CD14-positive monocyte (primary cell): ENCODE data around the gene VILL. TPM values are rescaled to one million over a fixed set of nuclear protein-coding genes. Genes with fewer than 3 reads are reported as not detected.
"Not testable (repeated sequence)": the region's sequence is repeated elsewhere in the genome, so short reads cannot be mapped to it uniquely, and the experiment has no call there.

Experiments
- DNase-seq, 3 donors: peaks; one replicate each; pipeline ENCODE4 v3.0.0-alpha.2; 2011 to 2022
- H2AFZ ChIP-seq: 2 replicates; pipeline ENCODE4 v1.6.0; 2012; ENCODE audit warnings: mild to moderate bottlenecking, low read depth, low read length, inconsistent platforms; ENCODE audit not compliant: insufficient read depth, poor library complexity, severe bottlenecking
- H3K27ac ChIP-seq, 2 donors: 1 replicate in 1 of 2; 2 replicates in 1 of 2; pipeline ENCODE4 v1.5.1; 2012 to 2013; ENCODE audit warnings: low read length in 2 of 2, control low read depth in 1 of 2, inconsistent platforms in 1 of 2, low read depth in 1 of 2, mild to moderate bottlenecking in 1 of 2
- H3K27me3 ChIP-seq, 2 donors: one replicate each; pipeline versions ENCODE4 v1.6.0 to v1.6.1; 2011 to 2013; ENCODE audit warnings: low read length in 2 of 2; ENCODE audit not compliant: control insufficient read depth in 2 of 2, insufficient read depth in 2 of 2
- H3K36me3 ChIP-seq, 2 donors: replicated peaks in 1 of 2; 1 replicate in 1 of 2; 2 replicates in 1 of 2; pipeline versions ENCODE4 v1.5.1 to v1.6.1; 2012 to 2013; ENCODE audit warnings: low read length in 2 of 2, control low read depth in 1 of 2, inconsistent platforms in 1 of 2, mild to moderate bottlenecking in 1 of 2; ENCODE audit not compliant: insufficient read depth in 2 of 2, control insufficient read depth in 1 of 2
- H3K4me1 ChIP-seq, 2 donors: 1 replicate in 1 of 2; 2 replicates in 1 of 2; pipeline versions ENCODE4 v1.5.1 to v1.6.1; 2012 to 2013; ENCODE audit warnings: low read length in 2 of 2, control low read depth in 1 of 2, inconsistent platforms in 1 of 2, mild to moderate bottlenecking in 1 of 2, moderate library complexity in 1 of 2; ENCODE audit not compliant: insufficient read depth in 2 of 2, control insufficient read depth in 1 of 2
- H3K4me2 ChIP-seq: replicated peaks from 2 replicates; pipeline ENCODE3; 2012; ENCODE audit warnings: low read length, moderate library complexity, mild to moderate bottlenecking; ENCODE audit not compliant: poor library complexity, severe bottlenecking; ENCODE audit errors: extremely low read depth
- H3K4me3 ChIP-seq, 3 experiments: fragments of 200-600 bp in 1 of 3; sonication (generic) in 1 of 3; replicated peaks in 1 of 3; 1 replicate in 2 of 3; 2 replicates in 1 of 3; pipeline ENCODE4 v1.5.1; 2011 to 2013; ENCODE audit warnings: low read length in 3 of 3, mild to moderate bottlenecking in 3 of 3, control low read depth in 2 of 3, low read depth in 2 of 3, inconsistent platforms in 1 of 3, moderate library complexity in 1 of 3
- H3K79me2 ChIP-seq: 2 replicates; pipeline ENCODE4 v1.6.0; 2012; ENCODE audit warnings: mild to moderate bottlenecking, control low read depth, inconsistent platforms, low read length, moderate library complexity; ENCODE audit not compliant: insufficient read depth
- H3K9ac ChIP-seq: 2 replicates; pipeline ENCODE4 v1.6.0; 2017; ENCODE audit warnings: low read length, mild to moderate bottlenecking; ENCODE audit not compliant: insufficient read depth, poor library complexity, severe bottlenecking
- H3K9me3 ChIP-seq, 2 donors: replicated peaks in 1 of 2; 1 replicate in 1 of 2; 2 replicates in 1 of 2; pipeline versions ENCODE4 v1.5.1 to v1.6.1; 2012 to 2013; ENCODE audit warnings: low read length in 2 of 2, control low read depth in 1 of 2; ENCODE audit not compliant: control insufficient read depth in 1 of 2, insufficient read depth in 1 of 2
- H4K20me1 ChIP-seq: 2 replicates; pipeline ENCODE4 v1.6.0; 2012; ENCODE audit warnings: mild to moderate bottlenecking, low read length, control low read depth, moderate library complexity; ENCODE audit not compliant: insufficient read depth
- H3K27ac Mint-ChIP-seq, 7 donors: one replicate each; pipeline ENCODE4 v1.8.0; 2020; ENCODE audit warnings: mild to moderate bottlenecking in 7 of 7, mixed read lengths in 7 of 7, moderate library complexity in 6 of 7, inconsistent platforms in 2 of 7
- H3K27me3 Mint-ChIP-seq, 3 donors: one replicate each; pipeline ENCODE4 v1.8.0; 2021 to 2022; ENCODE audit warnings: low read depth in 3 of 3, mild to moderate bottlenecking in 3 of 3, mixed read lengths in 3 of 3, moderate library complexity in 3 of 3, inconsistent platforms in 1 of 3
- H3K36me3 Mint-ChIP-seq, 2 donors: one replicate each; pipeline ENCODE4 v1.8.0; 2020; ENCODE audit warnings: mixed read lengths in 2 of 2, inconsistent platforms in 1 of 2, mild to moderate bottlenecking in 1 of 2
- H3K4me1 Mint-ChIP-seq: one replicate; pipeline ENCODE4 v1.8.0; 2020; ENCODE audit warnings: mild to moderate bottlenecking, mixed read lengths
- H3K4me3 Mint-ChIP-seq, 2 donors: one replicate each; pipeline ENCODE4 v1.8.0; 2020; ENCODE audit warnings: mild to moderate bottlenecking in 2 of 2, mixed read lengths in 2 of 2, moderate library complexity in 1 of 2
- H3K9me3 Mint-ChIP-seq, 7 donors: one replicate each; pipeline ENCODE4 v1.8.0; 2020 to 2022; ENCODE audit warnings: mixed read lengths in 7 of 7, mild to moderate bottlenecking in 6 of 7, moderate library complexity in 6 of 7, inconsistent platforms in 2 of 7
- WGBS: methylation state at CpG from one replicate; pipeline ENCODE4 v1.1.5; 2013; ENCODE audit warnings: missing lambda C conversion rate; ENCODE audit not compliant: insufficient coverage; 5-methylcytosine and 5-hydroxymethylcytosine counted together
- intact Hi-C, 2 donors: fragments of 100-400 bp; cut with micrococcal nuclease; formaldehyde crosslinking; loops; one replicate each; pipeline versions ENCODE4 v1.15.0 to v1.15.1; 2023
- polyA plus RNA-seq, 3 donors: library from polyadenylated mRNA; depleted of rRNA in 1 of 3; unstranded in 2 of 3; stranded (reverse) in 1 of 3; fragments of 300-500 nt in 2 of 3; fragments of >200 nt in 1 of 3; fragmentation: Illumina TruSeq in 2 of 3; gene quantifications; 1 replicate in 2 of 3; 2 replicates in 1 of 3; pipeline ENCODE4 v1.2.3, GENCODE V29; 2012 to 2021
- TF ChIP-seq, protein P1 (sequence below): fragments of 200-600 bp; IDR thresholded peaks from one replicate; pipeline ENCODE4 v1.8.0; 2022; ENCODE audit warnings: antibody characterized with exemption, mild to moderate bottlenecking

Gene VILL
- polyA plus RNA-seq, 3 donors = 4.4 to 29.1 (median 7.4) TPM

DNA sequence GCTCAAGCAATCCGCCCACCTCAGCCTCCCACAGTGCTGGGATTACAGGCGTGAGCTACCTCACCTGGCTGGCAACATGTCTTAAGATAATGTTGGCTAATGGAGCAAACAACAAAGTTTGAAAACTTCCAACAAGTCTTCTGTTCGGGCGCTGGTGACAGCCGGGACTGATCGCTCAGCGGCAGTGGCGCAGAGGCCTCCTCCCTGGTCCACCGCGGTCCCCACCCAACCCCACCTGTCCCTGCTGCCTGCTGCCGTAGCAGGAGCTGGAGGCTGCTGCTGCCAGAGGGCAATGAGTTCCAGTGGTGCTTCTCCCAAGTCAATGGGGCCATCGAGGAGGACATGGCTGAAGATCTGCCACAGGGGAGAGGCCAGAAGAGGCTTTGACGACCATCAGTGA, 60.5 kb downstream of the VILL start:
- 94% methylated on average over 10 of the region's 13 CpGs for WGBS
- H3K27ac ChIP-seq = no peak overlapping the region
- H3K27me3 Mint-ChIP-seq = peaks cover 1 to 6% (median 6%) of the 10 kb centered on the region in 3 donors
- H3K36me3 ChIP-seq = no peaks in the 10 kb centered on the region
- no peak overlapping the region for H3K9ac ChIP-seq
- no peak overlapping the region for H3K4me2 ChIP-seq
- H3K4me3 ChIP-seq = no peak overlapping the region
- no peaks in the 10 kb centered on the region for H3K4me1 ChIP-seq
- peaks cover 0 to 10% (median 4%) of the 10 kb centered on the region in 7 donors for H3K9me3 Mint-ChIP-seq
- TF ChIP-seq, protein P1, sequence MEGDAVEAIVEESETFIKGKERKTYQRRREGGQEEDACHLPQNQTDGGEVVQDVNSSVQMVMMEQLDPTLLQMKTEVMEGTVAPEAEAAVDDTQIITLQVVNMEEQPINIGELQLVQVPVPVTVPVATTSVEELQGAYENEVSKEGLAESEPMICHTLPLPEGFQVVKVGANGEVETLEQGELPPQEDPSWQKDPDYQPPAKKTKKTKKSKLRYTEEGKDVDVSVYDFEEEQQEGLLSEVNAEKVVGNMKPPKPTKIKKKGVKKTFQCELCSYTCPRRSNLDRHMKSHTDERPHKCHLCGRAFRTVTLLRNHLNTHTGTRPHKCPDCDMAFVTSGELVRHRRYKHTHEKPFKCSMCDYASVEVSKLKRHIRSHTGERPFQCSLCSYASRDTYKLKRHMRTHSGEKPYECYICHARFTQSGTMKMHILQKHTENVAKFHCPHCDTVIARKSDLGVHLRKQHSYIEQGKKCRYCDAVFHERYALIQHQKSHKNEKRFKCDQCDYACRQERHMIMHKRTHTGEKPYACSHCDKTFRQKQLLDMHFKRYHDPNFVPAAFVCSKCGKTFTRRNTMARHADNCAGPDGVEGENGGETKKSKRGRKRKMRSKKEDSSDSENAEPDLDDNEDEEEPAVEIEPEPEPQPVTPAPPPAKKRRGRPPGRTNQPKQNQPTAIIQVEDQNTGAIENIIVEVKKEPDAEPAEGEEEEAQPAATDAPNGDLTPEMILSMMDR = no peak
- no peak for DNase-seq
- no peak overlapping the region for H3K4me3 Mint-ChIP-seq
- H3K36me3 Mint-ChIP-seq = no peaks in the 10 kb centered on the region
- H2AFZ ChIP-seq = no peak overlapping the region
- H3K9me3 ChIP-seq = no peaks in the 10 kb centered on the region
- H3K79me2 ChIP-seq = no peaks in the 10 kb centered on the region
- no peaks in the 10 kb centered on the region for H3K4me1 Mint-ChIP-seq
- intact Hi-C loops = no loop called here
- no peaks in the 10 kb centered on the region for H3K27me3 ChIP-seq
- no peak overlapping the region for H3K27ac Mint-ChIP-seq
- H4K20me1 ChIP-seq = no peaks in the 10 kb centered on the region

DNA sequence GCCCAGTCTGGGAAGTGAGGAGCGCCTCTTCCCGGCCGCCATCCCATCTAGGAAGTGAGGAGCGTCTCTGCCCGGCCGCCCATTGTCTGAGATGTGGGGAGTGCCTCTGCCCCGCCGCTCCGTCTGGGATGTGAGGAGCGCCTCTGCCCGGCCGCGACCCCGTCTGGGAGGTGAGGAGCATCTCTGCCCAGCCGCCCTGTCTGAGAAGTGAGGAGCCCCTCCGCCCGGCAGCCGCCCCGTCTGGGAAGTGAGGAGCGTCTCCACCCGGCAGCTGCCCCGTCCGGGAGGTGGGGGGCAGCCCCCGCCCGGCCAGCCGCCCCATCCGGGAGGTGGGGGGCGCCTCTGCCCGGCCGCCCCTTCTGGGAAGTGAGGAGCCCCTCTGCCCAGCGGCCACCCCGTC, 62.7 kb downstream of the VILL start:
- H3K27ac Mint-ChIP-seq, H3K79me2 ChIP-seq, H3K9me3 Mint-ChIP-seq, H3K27me3 ChIP-seq, H3K4me3 Mint-ChIP-seq, H3K4me3 ChIP-seq, H3K9ac ChIP-seq, intact Hi-C loops, DNase-seq, H4K20me1 ChIP-seq, H3K4me2 ChIP-seq, H3K27me3 Mint-ChIP-seq, H3K27ac ChIP-seq, H3K4me1 ChIP-seq, H3K36me3 Mint-ChIP-seq, H3K9me3 ChIP-seq, H3K4me1 Mint-ChIP-seq, H3K36me3 ChIP-seq, H2AFZ ChIP-seq: not testable (repeated sequence)
- no CpG with 5 or more reads among the region's 32 CpGs for WGBS

DNA sequence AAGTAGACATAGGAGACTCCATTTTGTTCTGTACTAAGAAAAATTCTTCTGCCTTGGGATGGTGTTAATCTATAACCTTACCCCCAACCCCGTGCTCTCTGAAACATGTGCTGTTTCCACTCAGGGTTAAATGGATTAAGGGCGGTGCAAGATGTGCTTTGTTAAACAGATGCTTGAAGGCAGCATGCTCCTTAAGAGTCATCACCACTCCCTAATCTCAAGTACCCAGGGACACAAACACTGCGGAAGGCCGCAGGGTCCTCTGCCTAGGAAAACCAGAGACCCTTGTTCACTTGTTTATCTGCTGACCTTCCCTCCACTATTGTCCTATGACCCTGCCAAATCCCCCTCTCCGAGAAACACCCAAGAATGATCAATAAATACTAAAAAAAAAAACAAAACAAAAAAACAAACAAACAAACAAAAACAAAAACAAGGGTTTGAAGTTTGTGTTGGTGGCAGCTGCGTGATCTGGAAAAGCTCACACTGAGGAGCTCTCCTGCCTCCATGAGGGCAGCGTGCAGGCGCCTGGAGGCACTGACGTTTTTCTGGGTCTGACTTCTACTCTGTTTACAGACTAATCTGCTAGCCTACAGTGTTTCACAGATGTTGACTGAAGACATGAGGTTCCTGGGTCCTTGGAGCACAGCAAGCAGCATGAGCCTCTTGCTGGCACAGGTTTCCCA, 63.4 kb downstream of the VILL start:
- H3K4me1 Mint-ChIP-seq, H2AFZ ChIP-seq, H3K9me3 ChIP-seq, H4K20me1 ChIP-seq, H3K9ac ChIP-seq, H3K4me2 ChIP-seq, H3K27me3 ChIP-seq, H3K4me3 Mint-ChIP-seq, DNase-seq, H3K9me3 Mint-ChIP-seq, H3K27ac ChIP-seq, H3K79me2 ChIP-seq, H3K27ac Mint-ChIP-seq, intact Hi-C loops, H3K36me3 Mint-ChIP-seq, H3K27me3 Mint-ChIP-seq, H3K36me3 ChIP-seq, H3K4me3 ChIP-seq, H3K4me1 ChIP-seq: not testable (repeated sequence)
- WGBS = 97% methylated on average over 3 of the region's 9 CpGs
